Activated CD8-positive, alpha-beta T cell treated with anti-CD3 and anti-CD28 coated beads, Interleukin-2, amount 10 ng/mL, durations not matched to agents 7 days and 5 days (primary cell): ENCODE measurements around the gene PRPF6. TPM values are rescaled to one million over a fixed set of nuclear protein-coding genes. Genes with fewer than 3 reads are reported as not detected.

Experiments used
- ATAC-seq: fragments of 150-1000 bp; cut with Tn5 transposase; one replicate; pipeline ENCODE4 v1.10.0; 2021; ENCODE audit warnings: moderate library complexity
- CTCF ChIA-PET: fragments of 350-600 bp; sonication (Branson Sonifier 250); formaldehyde crosslinking; loops from one replicate; lab custom pipeline; 2021; ENCODE audit warnings: antibody characterized with exemption; lab: Charles Lee
- POLR2A ChIA-PET: fragments of 350-600 bp; sonication (Branson Sonifier 250); formaldehyde crosslinking; loops from one replicate; lab custom pipeline; 2021; ENCODE audit warnings: antibody characterized with exemption; lab: Charles Lee
- DNase-seq: peaks from one replicate; pipeline ENCODE4 v3.0.0-alpha.2; 2020
- H3K27ac Mint-ChIP-seq: one replicate; pipeline ENCODE4 v1.8.0; 2021; ENCODE audit warnings: mild to moderate bottlenecking, mixed read lengths
- H3K27me3 Mint-ChIP-seq: one replicate; pipeline ENCODE4 v1.8.0; 2021; ENCODE audit warnings: low read depth, mixed read lengths
- H3K36me3 Mint-ChIP-seq: one replicate; pipeline ENCODE4 v1.8.0; 2021; ENCODE audit warnings: low read depth, mixed read lengths
- H3K4me1 Mint-ChIP-seq: one replicate; pipeline ENCODE4 v1.8.0; 2021; ENCODE audit warnings: low read depth, mixed read lengths
- H3K4me3 Mint-ChIP-seq: one replicate; pipeline ENCODE4 v1.8.0; 2021; ENCODE audit warnings: mild to moderate bottlenecking, mixed read lengths
- H3K9me3 Mint-ChIP-seq: one replicate; pipeline ENCODE4 v1.8.0; 2022; ENCODE audit warnings: mixed read lengths; ENCODE audit not compliant: insufficient read depth
- total RNA-seq, 2 experiments: library from RNA; stranded (reverse); gene quantifications; one replicate each; pipeline ENCODE4 v1.2.3, GENCODE V29; 2021

Gene PRPF6
- total RNA-seq, 2 experiments from 2014 or later = 64.7 to 68.3 TPM

DNA sequence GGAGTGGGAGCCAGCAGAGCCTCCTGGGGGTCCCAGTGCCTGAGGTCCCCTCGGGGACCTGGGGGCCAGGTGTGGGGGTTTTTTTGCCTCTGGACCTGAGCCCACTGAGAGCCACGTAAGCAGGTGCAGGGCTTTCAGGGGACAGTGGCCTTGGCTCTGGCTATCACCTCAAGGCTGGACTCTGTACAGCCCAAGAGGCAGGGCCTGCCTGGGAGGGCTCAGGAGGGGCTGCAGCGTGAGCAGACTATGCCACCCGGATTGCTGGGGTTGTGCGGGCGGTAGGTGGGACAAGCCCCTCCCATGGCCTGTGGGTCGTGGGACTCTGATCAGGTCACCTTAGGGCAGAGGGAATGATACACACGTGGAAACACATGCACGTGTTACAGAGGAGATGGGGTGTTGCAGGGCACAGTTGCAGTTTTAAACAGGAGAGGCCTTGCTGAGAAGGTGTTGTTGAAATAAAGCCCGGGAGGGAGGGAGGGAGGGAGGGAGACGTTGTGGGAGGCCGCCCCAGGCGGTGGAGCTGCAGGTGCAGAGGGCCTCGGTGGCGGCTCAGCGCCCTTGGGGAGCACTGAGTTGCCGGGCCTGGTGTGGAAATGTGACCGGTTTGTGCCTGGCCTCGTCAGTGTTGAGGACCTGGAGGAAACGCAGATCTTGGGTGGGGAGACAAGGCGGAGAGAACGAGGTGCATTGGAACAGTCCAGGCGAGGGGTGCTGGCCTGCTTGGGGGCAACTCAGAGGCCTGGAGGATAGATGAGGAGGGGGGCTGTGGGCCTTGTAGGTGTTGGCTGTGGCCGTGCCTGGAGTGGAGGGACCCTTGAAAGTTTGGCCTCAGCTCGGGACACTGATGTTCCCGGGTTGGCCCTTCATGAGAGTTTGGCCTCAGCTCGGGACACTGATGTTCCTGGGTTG, 84.4 kb downstream of the PRPF6 start:
- Mint-ChIP-seq H3K27me3 (no peaks in the 10 kb centered on the region), H3K4me3 (peak overlapping the region; percentile 59), H3K9me3 (no peaks in the 10 kb centered on the region), H3K36me3 (no peaks in the 10 kb centered on the region), H3K4me1 (peaks cover 65% of the 10 kb centered on the region), H3K27ac (peak overlapping the region; percentile 95)
- ATAC-seq (peak; percentile 6), DNase-seq (peak; percentile 52)
- POLR2A ChIA-PET = interaction anchor here (0.7 to 2.6 kb wide), 6 partner anchors 10 to 85 kb away, joined by 3 to 11 read pairs (median 4); partner anchors contain the start of genes OPRL1, PRPF6 and RGS19
- CTCF ChIA-PET = interaction anchor here (1.0 to 2.0 kb wide), 7 partner anchors 8 to 85 kb away, joined by 3 to 8 read pairs (median 6); partner anchors contain the start of genes LKAAEAR1, OPRL1, PRPF6 and RGS19

- ATAC-seq = peak; percentile 57
- peak; percentile 89 for DNase-seq
- H3K36me3 Mint-ChIP-seq = peaks cover 3% of the 10 kb centered on the region
- H3K27me3 Mint-ChIP-seq = no peaks in the 10 kb centered on the region
- H3K9me3 Mint-ChIP-seq = no peaks in the 10 kb centered on the region
- ChIA-PET POLR2A (interaction anchor here (0.7 to 2.6 kb wide), 5 partner anchors 9 to 85 kb away, joined by 3 to 11 read pairs (median 5); partner anchors contain the start of genes OPRL1, PRPF6 and RGS19), CTCF (interaction anchor here (1.0 to 2.0 kb wide), 4 partner anchors 9 to 55 kb away, joined by 3 to 8 read pairs (median 6); partner anchors contain the start of genes OPRL1 and RGS19)
- H3K27ac Mint-ChIP-seq = peak overlapping the region; percentile 95
- peaks cover 65% of the 10 kb centered on the region for H3K4me1 Mint-ChIP-seq
- peak overlapping the region; percentile 59 for H3K4me3 Mint-ChIP-seq
Measured at GRCh38 chr20:64065974-64066343, 85.0 kb downstream of the PRPF6 start.

DNA sequence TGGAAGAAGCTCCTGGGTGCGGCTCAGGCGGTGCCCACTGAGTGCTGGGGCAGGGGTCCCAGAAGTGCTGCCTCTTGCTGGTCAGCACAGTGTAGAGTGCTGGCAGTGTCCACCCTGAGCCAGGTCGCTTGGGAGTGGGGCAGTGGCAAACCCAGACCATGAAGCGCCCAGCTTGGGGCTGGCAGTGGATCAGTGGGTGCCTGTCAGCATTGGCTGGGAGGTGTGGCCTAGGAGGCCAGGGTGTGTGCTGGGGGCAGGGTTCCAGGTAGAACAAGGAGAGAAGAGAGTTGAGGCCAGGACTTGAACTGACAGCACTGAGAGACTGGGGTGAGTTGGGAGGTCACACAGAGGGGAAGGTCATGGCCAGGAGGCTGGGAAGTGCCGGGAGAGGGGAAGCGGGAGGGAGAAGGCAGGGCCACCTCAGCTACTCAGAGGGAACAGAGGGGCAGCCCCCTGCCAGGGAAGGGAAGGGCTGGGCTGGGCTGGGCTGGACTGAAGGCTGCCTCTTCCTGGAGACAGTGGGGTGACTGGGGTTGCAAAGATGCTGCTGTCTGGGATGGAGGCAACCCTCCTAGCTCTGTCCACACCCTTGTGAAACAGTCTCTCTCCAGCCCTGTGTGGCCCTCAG, 86.2 kb downstream of the PRPF6 start:
- H3K4me3 Mint-ChIP-seq = peak overlapping the region; percentile 12
- H3K36me3 Mint-ChIP-seq = peaks cover 4% of the 10 kb centered on the region
- no peak for DNase-seq
- ATAC-seq = no peak
- ChIA-PET CTCF (interaction anchor here (1.6 to 2.0 kb wide), 2 partner anchors 10 to 54 kb away, joined by 6 to 7 read pairs; no protein-coding TSS in a partner anchor), POLR2A (interaction anchor here (0.6 to 2.6 kb wide), 3 partner anchors 10 to 134 kb away, joined by 3 to 11 read pairs (median 5); partner anchors contain the start of genes OPRL1 and RGS19)
- H3K27ac Mint-ChIP-seq = peak overlapping the region; percentile 95
- H3K27me3 Mint-ChIP-seq = no peaks in the 10 kb centered on the region
- no peaks in the 10 kb centered on the region for H3K9me3 Mint-ChIP-seq
- peaks cover 66% of the 10 kb centered on the region for H3K4me1 Mint-ChIP-seq

DNA sequence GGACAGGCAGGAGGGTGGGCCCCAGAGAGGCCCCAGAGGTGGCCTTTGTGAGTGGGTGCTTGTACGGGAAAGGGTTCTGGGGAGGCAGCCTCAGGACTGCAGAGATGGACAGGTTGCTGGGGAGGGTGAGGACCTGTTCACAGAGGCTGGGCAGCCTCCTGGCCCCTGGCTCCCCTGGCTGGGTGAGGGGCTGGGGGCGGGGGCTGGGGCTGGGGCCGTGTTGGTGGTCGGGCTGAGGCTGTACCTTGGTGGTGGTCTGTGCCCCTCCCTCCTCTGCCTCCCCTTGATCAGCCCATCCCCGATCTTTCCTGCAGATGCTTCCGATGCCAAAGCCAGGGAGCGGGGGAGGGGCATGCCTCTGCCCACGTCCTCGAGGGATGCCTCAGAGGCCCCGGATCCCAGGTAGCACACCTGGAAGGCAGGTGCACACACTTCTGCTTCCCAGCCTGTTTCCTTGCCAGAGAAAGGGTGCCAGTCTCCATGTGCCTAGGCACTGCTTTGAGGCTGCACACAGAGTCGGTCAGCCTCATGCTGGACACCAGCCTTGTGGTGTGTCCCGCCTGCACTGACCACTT, 86.9 kb downstream of the PRPF6 start:
- POLR2A ChIA-PET = interaction anchor here (0.6 to 2.6 kb wide), 3 partner anchors 9 to 135 kb away, joined by 3 to 11 read pairs (median 3); no protein-coding TSS in a partner anchor

GRCh38 chr20:64068386-64069208, 87.7 kb downstream of the PRPF6 start:
- H3K36me3 Mint-ChIP-seq = peaks cover 15% of the 10 kb centered on the region
- no peak overlapping the region for H3K4me3 Mint-ChIP-seq
- no peaks in the 10 kb centered on the region for H3K27me3 Mint-ChIP-seq
- DNase-seq (no peak), ATAC-seq (no peak)
- H3K27ac Mint-ChIP-seq = peak overlapping the region; percentile 77
- CTCF ChIA-PET = interaction anchor here (1.1 to 2.9 kb wide), 4 partner anchors 10 to 95 kb away, joined by 3 to 13 read pairs (median 4); partner anchors contain the start of genes LKAAEAR1, OPRL1 and RGS19
- POLR2A ChIA-PET = interaction anchor here (1.1 kb wide), 1 partner anchor 17 kb away, joined by 3 read pairs; no protein-coding TSS in a partner anchor
- no peaks in the 10 kb centered on the region for H3K9me3 Mint-ChIP-seq
- H3K4me1 Mint-ChIP-seq = peaks cover 75% of the 10 kb centered on the region

More for the DNA sequence above, 86.9 kb downstream of the PRPF6 start:
- DNase-seq (no peak), ATAC-seq (no peak)
- Mint-ChIP-seq H3K9me3 (no peaks in the 10 kb centered on the region), H3K27me3 (no peaks in the 10 kb centered on the region), H3K36me3 (peaks cover 9% of the 10 kb centered on the region), H3K4me1 (peaks cover 71% of the 10 kb centered on the region), H3K27ac (peak overlapping the region; percentile 95), H3K4me3 (peak overlapping the region; percentile 36)
- CTCF ChIA-PET = interaction anchor here (1.1 to 2.9 kb wide), 2 partner anchors 11 to 94 kb away, joined by 3 to 13 read pairs; partner anchors contain the start of genes OPRL1 and RGS19

GRCh38 chr20:64069209-64069613, 88.3 kb downstream of the PRPF6 start:
- ATAC-seq = no peak
- POLR2A ChIA-PET = interaction anchor here (1.1 kb wide), 1 partner anchor 17 kb away, joined by 3 read pairs; no protein-coding TSS in a partner anchor
- Mint-ChIP-seq H3K4me3 (no peak overlapping the region), H3K27ac (peak overlapping the region; percentile 55), H3K9me3 (no peaks in the 10 kb centered on the region), H3K4me1 (peaks cover 71% of the 10 kb centered on the region), H3K27me3 (no peaks in the 10 kb centered on the region), H3K36me3 (peaks cover 19% of the 10 kb centered on the region)
- CTCF ChIA-PET = interaction anchor here (1.2 to 2.9 kb wide), 5 partner anchors 9 to 31 kb away, joined by 3 to 13 read pairs (median 5); partner anchors contain the start of genes LKAAEAR1, OPRL1 and RGS19
- no peak for DNase-seq

DNA sequence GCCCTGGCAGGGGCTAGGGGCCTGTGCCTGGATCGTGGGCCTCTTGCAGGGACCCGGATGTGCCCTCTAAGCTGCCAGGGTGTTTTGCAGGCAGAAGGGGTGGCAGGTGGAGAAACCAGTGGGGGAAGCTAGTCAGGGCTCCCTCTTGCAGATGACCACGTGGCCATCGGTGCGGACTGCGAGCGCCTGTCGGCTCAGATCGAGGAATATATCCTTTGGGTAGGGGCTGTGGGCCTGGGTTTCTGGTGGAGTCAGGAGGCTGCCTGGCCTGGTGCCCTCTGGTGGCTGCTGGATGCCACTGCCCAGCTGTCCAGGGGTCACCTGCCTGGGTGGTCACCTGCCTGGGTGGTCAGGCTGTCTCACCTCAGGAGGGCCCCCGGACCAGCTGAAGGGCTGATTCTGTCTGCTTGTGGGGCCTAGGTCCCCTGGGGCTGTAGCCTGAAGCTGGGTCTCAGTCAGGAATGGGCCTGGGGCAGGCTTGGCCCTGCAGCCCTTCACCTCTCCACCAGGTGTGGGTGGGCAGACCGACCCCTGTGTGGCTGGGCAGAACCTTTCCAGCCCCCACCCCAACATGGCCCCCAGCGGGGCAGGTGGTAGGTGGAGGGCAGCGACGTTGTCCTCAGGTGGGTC, 88.8 kb downstream of the PRPF6 start:
- ATAC-seq (no peak), DNase-seq (no peak)
- ChIA-PET CTCF (interaction anchor here (1.2 to 2.9 kb wide), 5 partner anchors 9 to 31 kb away, joined by 3 to 13 read pairs (median 5); partner anchors contain the start of genes LKAAEAR1, OPRL1 and RGS19), POLR2A (no interaction called here)
- Mint-ChIP-seq H3K9me3 (no peaks in the 10 kb centered on the region), H3K27ac (no peak overlapping the region), H3K27me3 (no peaks in the 10 kb centered on the region), H3K4me1 (peaks cover 68% of the 10 kb centered on the region), H3K36me3 (peaks cover 24% of the 10 kb centered on the region), H3K4me3 (no peak overlapping the region)

- no peak for ATAC-seq
- ChIA-PET POLR2A (interaction anchor here (0.7 kb wide), 1 partner anchor 295 kb away, joined by 3 read pairs; no protein-coding TSS in a partner anchor), CTCF (interaction anchor here (0.6 to 2.9 kb wide), 5 partner anchors 8 to 41 kb away, joined by 3 to 13 read pairs (median 4); partner anchors contain the start of genes OPRL1 and RGS19)
- Mint-ChIP-seq H3K9me3 (no peaks in the 10 kb centered on the region), H3K27ac (peak overlapping the region; percentile 24), H3K27me3 (no peaks in the 10 kb centered on the region), H3K4me3 (no peak overlapping the region), H3K4me1 (peaks cover 64% of the 10 kb centered on the region), H3K36me3 (peaks cover 28% of the 10 kb centered on the region)
- no peak for DNase-seq
Measured at GRCh38 chr20:64070244-64070993, 89.5 kb downstream of the PRPF6 start.
